AG04449 (cell line): ENCODE measurements around the gene TBC1D1.

Source experiments
- CTCF ChIA-PET: fragments of 350-600 bp; formaldehyde crosslinking; extraction: SDS; loops from one replicate; lab custom pipeline; 2021; ENCODE audit warnings: antibody characterized with exemption; lab: Yijun Ruan, JAX
- POLR2A ChIA-PET: fragments of 400-600, 350-600 bp; formaldehyde crosslinking; extraction: SDS; loops from one replicate; lab custom pipeline; 2020; ENCODE audit warnings: antibody characterized with exemption, inconsistent platforms; lab: Yijun Ruan, JAX
- DNase-seq: peaks from one replicate; pipeline ENCODE4 v3.0.0-alpha.2; 2010; ENCODE audit warnings: low read depth, low spot score
- H3K4me3 ChIP-seq: 2 replicates; pipeline ENCODE4 v1.5.1; 2011; ENCODE audit warnings: low read depth, mild to moderate bottlenecking, control low read depth, low read length
- CTCF ChIP-seq: IDR thresholded peaks from one replicate; pipeline ENCODE4 v1.5.1; 2011; ENCODE audit warnings: mild to moderate bottlenecking, moderate library complexity, low read length, control low read depth, inconsistent platforms; ENCODE audit not compliant: insufficient read depth; ENCODE audit errors: missing control alignments

The TBC1D1 gene

DNA sequence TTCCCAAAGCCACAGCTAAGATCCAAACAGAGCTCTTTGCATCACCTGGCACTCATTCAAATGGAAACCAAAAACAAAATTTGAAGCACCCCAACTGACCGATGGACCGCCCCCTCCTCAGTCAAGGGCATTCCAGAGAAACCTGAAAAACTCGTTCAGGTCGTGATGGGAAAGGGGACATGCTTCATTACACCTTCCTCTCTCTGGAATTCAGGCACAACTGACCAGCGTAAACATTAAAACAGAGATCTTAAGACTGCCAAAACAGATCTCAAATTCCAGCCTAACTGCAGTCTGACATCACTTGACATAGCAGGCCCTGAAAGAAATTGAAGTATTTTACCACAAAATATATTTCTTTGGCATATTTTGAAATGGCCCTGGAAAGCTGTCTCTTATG lies 97.8 kb downstream of the TBC1D1 start:
- DNase-seq = no peak
- no peak overlapping the region for H3K4me3 ChIP-seq
- ChIA-PET POLR2A (no interaction called here), CTCF (interaction anchor here (1.2 to 1.5 kb wide), 2 partner anchors 9 to 11 kb away, joined by 4 read pairs; no protein-coding TSS in a partner anchor)
- TF ChIP-seq CTCF = no peak

GRCh38 chr4:37989398-37990260 lies 98.7 kb downstream of the TBC1D1 start:
- ChIA-PET POLR2A (no interaction called here), CTCF (interaction anchor here (1.5 kb wide), 1 partner anchor 10 kb away, joined by 4 read pairs; no protein-coding TSS in a partner anchor)
- no peak overlapping the region for H3K4me3 ChIP-seq
- no peak for TF ChIP-seq CTCF
- no peak for DNase-seq

- CTCF ChIA-PET = no interaction called here
- no peak for DNase-seq
- no peak for TF ChIP-seq CTCF
- POLR2A ChIA-PET = no interaction called here
- no peak overlapping the region for H3K4me3 ChIP-seq
Observed at GRCh38 chr4:37990731-37991245, 99.9 kb downstream of the TBC1D1 start.

GRCh38 chr4:37991623-37992410 lies 100.9 kb downstream of the TBC1D1 start:
- H3K4me3 ChIP-seq = no peak overlapping the region
- CTCF ChIA-PET = no interaction called here
- DNase-seq = no peak
- no peak for TF ChIP-seq CTCF
- POLR2A ChIA-PET = no interaction called here

GRCh38 chr4:37993806-37994205 lies 102.9 kb downstream of the TBC1D1 start:
- ChIA-PET CTCF (interaction anchor here (1.3 to 1.6 kb wide), 2 partner anchors 15 to 42 kb away, joined by 3 read pairs; no protein-coding TSS in a partner anchor), POLR2A (no interaction called here)
- DNase-seq = no peak
- no peak overlapping the region for H3K4me3 ChIP-seq
- no peak for TF ChIP-seq CTCF
